Keratinocyte (primary cell): Measurements from ENCODE around the gene HELZ2. TPM values are rescaled to one million over a fixed set of nuclear protein-coding genes. Genes with fewer than 3 reads are reported as not detected.

Source experiments
- DNase-seq: peaks from one replicate; pipeline ENCODE4 v3.0.0-alpha.2; 2011; ENCODE audit warnings: low read depth, missing footprints, low spot score
- FAIRE-seq: peaks from 2 replicates; lab custom pipeline; 2011; peaks lifted over from hg19 to GRCh38; lab: Jason Lieb, UNC
- H2AFZ ChIP-seq: 2 replicates; pipeline ENCODE4 v1.6.0; 2012; ENCODE audit warnings: low read length, control low read depth, inconsistent platforms; ENCODE audit not compliant: control insufficient read depth
- H3K27ac ChIP-seq: 2 replicates; pipeline ENCODE4 v1.5.1; 2011; ENCODE audit warnings: low read length; ENCODE audit not compliant: control insufficient read depth, insufficient read depth
- H3K27me3 ChIP-seq: 3 replicates; pipeline ENCODE4 v1.6.0; 2011; ENCODE audit warnings: low read length; ENCODE audit not compliant: control insufficient read depth, insufficient read depth; ENCODE audit errors: extremely low read depth
- H3K36me3 ChIP-seq, 2 experiments: 2 replicates in 1 of 2; 3 replicates in 1 of 2; pipeline ENCODE4 v1.5.1; 2011; ENCODE audit warnings: low read length in 2 of 2, mild to moderate bottlenecking in 1 of 2; ENCODE audit not compliant: control insufficient read depth in 2 of 2, insufficient read depth in 2 of 2; ENCODE audit errors: extremely low read depth in 1 of 2
- H3K4me1 ChIP-seq: 3 replicates; pipeline ENCODE4 v1.5.1; 2011; ENCODE audit warnings: low read length; ENCODE audit not compliant: control insufficient read depth, insufficient read depth; ENCODE audit errors: extremely low read depth
- H3K4me2 ChIP-seq: 3 replicates; pipeline ENCODE4 v1.6.0; 2011; ENCODE audit warnings: low read depth, low read length; ENCODE audit not compliant: control insufficient read depth, insufficient read depth; ENCODE audit errors: extremely low read depth
- H3K4me3 ChIP-seq, 3 experiments: fragments of 200-600 bp in 1 of 3; sonication (generic) in 1 of 3; 2 replicates in 2 of 3; 3 replicates in 1 of 3; pipeline ENCODE4 v1.5.1; 2011 to 2016; ENCODE audit warnings: low read length in 3 of 3, mild to moderate bottlenecking in 3 of 3, control low read depth in 2 of 3, inconsistent platforms in 1 of 3, low read depth in 1 of 3, mixed read lengths in 1 of 3, mixed run types in 1 of 3, moderate library complexity in 1 of 3; ENCODE audit not compliant: control insufficient read depth in 2 of 3, insufficient read depth in 2 of 3; ENCODE audit errors: extremely low read depth in 1 of 3
- H3K79me2 ChIP-seq: 2 replicates; pipeline ENCODE4 v1.6.0; 2012; ENCODE audit warnings: low read length; ENCODE audit not compliant: control insufficient read depth, insufficient read depth
- H3K9ac ChIP-seq: 3 replicates; pipeline ENCODE4 v1.6.0; 2011; ENCODE audit warnings: low read length; ENCODE audit not compliant: control insufficient read depth, insufficient read depth; ENCODE audit errors: extremely low read depth
- H3K9me1 ChIP-seq: 3 replicates; pipeline ENCODE4 v1.6.0; 2011; ENCODE audit warnings: low read length; ENCODE audit not compliant: control insufficient read depth, insufficient read depth; ENCODE audit errors: extremely low read depth
- H3K9me3 ChIP-seq: 2 replicates; pipeline ENCODE4 v1.5.1; 2012; ENCODE audit warnings: low read depth, low read length; ENCODE audit not compliant: control insufficient read depth
- H4K20me1 ChIP-seq: 3 replicates; pipeline ENCODE4 v1.6.0; 2011; ENCODE audit warnings: low read length; ENCODE audit not compliant: control insufficient read depth, insufficient read depth; ENCODE audit errors: extremely low read depth
- CTCF ChIP-seq, 3 experiments: IDR thresholded peaks in 1 of 3; conservative IDR thresholded peaks in 1 of 3; optimal IDR thresholded peaks in 1 of 3; 2 replicates in 2 of 3; 3 replicates in 1 of 3; pipeline versions ENCODE3 to v1.5.1; 2011; ENCODE audit warnings: low read length in 3 of 3, mild to moderate bottlenecking in 3 of 3, moderate library complexity in 2 of 3, control low read depth in 1 of 3, inconsistent platforms in 1 of 3; ENCODE audit not compliant: insufficient read depth in 2 of 3; ENCODE audit errors: extremely low read depth in 1 of 3
- EZH2 ChIP-seq: IDR thresholded peaks from one replicate; pipeline ENCODE4 v1.6.1; 2012; ENCODE audit warnings: inconsistent platforms, mild to moderate bottlenecking, low read length, moderate library complexity
- dilution Hi-C: fragments of 300-500 bp; cut with MboI; formaldehyde crosslinking; loops from one replicate; pipeline ENCODE4 v1.7.0; 2020; ENCODE audit warnings: low sequenced_read_pairs; ENCODE audit not compliant: extremely low pct_ligation_motif_present
- polyA plus RNA-seq, 5 experiments: library from polyadenylated mRNA; depleted of rRNA in 3 of 5; stranded (reverse) in 3 of 5; stranded (forward) in 1 of 5; unstranded in 1 of 5; fragments of >200 nt; gene quantifications; 1 replicate in 1 of 5; 2 replicates in 3 of 5; 3 replicates in 1 of 5; pipeline versions ENCODE4 v1.2.1 to v1.2.3, GENCODE V29; 2011 to 2012; ENCODE audit warnings: missing spikeins in 2 of 5, low read depth in 1 of 5, low replicate concordance in 1 of 5

HELZ2 gene
- polyA plus RNA-seq, 1 donor (not counting 4 experiments of a cell fraction or from before 2014, with no cell fraction given): 14.8 TPM

- Histone ChIP-seq H3K4me2 (no peak overlapping the region), H3K27me3 (no peaks in the 10 kb centered on the region), H3K9me3 (no peaks in the 10 kb centered on the region), H3K4me3 (no peak overlapping the region), H3K27ac (no peak overlapping the region), H4K20me1 (no peaks in the 10 kb centered on the region), H3K36me3 (peaks cover 2 to 3% of the 10 kb centered on the region in 2 experiments), H3K4me1 (peaks cover 15% of the 10 kb centered on the region), H2AFZ (no peak overlapping the region), H3K9me1 (no peaks in the 10 kb centered on the region), H3K79me2 (peaks cover 15% of the 10 kb centered on the region), H3K9ac (no peak overlapping the region)
- FAIRE-seq: no peak
- TF ChIP-seq CTCF (optimal IDR thresholded peaks at IDR 0.05 in 1 of 3, IDR thresholded peaks at IDR 0.05 in 1 of 3, conservative IDR thresholded peaks at IDR 0.05 in 1 of 3; ENCODE audit: extremely low read depth in 1 of 3, insufficient read depth in 2 of 3, low read length in 3 of 3): no peak
- TF ChIP-seq EZH2: no peak
- DNase-seq: no peak
- dilution Hi-C loops: no loop called here
Measured at GRCh38 chr20:63576311-63576710, 2.3 kb upstream of the HELZ2 start.

DNA sequence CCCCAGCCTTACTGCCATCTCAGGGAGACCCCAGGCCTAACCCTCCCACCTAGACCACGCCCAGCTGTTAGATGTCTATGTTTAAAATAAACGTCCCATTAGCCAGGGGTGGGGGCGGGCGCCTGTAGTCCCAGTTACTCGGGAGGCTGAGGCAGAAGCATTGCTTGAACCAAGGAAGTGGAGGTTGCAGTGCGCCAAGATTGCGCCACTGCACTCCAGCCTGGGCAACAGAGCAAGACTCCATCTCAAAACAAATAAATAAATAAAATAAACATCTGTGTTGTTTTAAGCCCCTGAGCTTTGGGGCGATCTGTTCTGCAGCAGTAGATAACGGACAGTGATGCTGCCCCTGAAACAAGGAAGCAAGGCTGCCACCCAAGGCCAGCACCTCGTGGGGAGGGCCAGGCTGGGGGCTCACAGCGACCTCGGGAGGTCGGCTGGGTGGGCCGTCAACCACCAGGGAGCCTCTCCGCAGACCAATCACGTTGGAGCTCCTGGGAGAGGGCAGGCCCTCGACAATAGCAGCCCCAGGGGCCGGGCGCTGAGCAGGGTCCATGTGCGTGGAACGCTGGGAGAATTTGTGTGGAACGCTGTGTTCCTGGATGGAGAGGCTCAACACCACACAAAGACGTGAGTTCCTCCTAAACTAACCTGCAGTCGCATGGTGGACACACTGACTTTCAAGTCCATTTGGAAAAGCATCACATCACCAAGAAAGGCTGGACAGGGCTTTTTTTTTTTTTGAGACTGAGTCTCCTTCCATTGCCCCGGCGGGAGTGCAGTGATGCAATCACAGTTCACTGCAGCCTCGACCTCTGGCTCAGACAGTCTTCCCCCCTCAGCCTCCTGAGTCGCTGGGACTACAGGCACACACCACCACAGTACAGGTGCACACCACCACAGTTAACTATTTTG lies 1.0 kb upstream of the HELZ2 start:
- peaks cover 2 to 3% of the 10 kb centered on the region in 2 experiments for H3K36me3 ChIP-seq
- peaks cover 13% of the 10 kb centered on the region for H3K4me1 ChIP-seq
- no peak overlapping the region for H3K9ac ChIP-seq
- no peak overlapping the region for H3K4me3 ChIP-seq
- TF ChIP-seq CTCF (optimal IDR thresholded peaks at IDR 0.05 in 1 of 3, IDR thresholded peaks at IDR 0.05 in 1 of 3, conservative IDR thresholded peaks at IDR 0.05 in 1 of 3; ENCODE audit: extremely low read depth in 1 of 3, insufficient read depth in 2 of 3, low read length in 3 of 3) (no peak), EZH2 (no peak)
- no peaks in the 10 kb centered on the region for H4K20me1 ChIP-seq
- FAIRE-seq (no peak), DNase-seq (no peak)
- peaks cover 15% of the 10 kb centered on the region for H3K79me2 ChIP-seq
- H3K27me3 ChIP-seq: no peaks in the 10 kb centered on the region
- dilution Hi-C loops: no loop called here
- no peaks in the 10 kb centered on the region for H3K9me3 ChIP-seq
- H2AFZ ChIP-seq: no peak overlapping the region
- no peak overlapping the region for H3K27ac ChIP-seq
- H3K4me2 ChIP-seq: no peak overlapping the region
- no peaks in the 10 kb centered on the region for H3K9me1 ChIP-seq
